ENCODE data around the gene CHRM4.

CHRM4 gene

DNA sequence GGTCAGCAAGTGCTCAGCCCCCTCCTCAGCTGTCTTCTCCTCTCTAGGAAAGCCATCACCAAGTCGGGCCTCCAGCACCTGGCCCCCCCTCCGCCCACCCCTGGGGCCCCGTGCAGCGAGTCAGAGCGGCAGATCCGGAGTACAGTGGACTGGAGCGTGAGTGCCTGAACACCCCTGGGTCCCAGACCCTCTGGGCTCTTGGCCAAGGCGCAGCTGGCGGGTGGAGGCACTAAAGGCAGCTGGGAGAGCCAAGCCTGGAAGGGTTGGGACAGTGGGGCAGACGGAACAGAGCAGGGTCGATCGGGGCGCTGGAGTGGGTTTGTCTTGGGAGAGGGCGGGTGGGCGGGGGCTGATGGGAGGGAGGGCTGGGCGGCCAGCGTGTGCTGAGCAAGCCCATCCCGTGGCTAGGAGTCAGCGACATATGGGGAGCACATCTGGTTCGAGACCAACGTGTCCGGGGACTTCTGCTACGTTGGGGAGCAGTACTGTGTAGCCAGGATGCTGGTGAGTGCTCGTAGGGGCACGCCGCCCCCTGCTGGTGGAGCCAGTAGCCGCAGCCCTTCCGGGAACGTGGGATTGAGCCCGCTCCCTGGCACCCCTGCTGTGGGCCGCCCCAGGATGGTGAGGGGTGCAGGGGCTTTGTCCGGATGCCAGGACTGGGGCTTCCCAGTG, 24.2 kb downstream of the CHRM4 start:
- DNase-seq: peak; percentile 17 to 46

DNA sequence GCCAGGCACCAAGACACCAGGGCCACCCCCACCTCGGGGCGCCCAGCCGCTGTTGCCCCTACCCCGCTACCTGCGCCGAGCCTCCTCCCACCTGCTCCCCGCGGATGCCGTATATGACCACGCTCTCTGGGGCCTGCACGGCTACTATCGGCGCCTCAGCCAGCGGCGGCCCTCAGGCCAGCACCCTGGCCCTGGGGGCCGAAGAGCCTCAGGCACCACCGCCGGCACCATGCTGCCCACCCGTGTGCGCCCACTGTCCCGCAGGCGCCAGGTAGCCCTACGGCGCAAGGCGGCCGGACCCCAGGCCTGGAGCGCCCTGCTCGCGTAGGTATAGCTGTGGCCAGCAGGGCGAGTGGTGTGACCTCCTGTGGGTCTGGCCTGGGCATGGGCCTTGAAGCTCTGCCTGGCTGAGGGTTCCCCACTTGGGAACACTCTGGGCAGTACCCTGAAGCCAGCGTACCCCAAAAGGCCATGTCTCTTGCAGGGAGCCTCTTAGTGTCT, 24.9 kb downstream of the CHRM4 start:
- DNase-seq: no peak

DNA sequence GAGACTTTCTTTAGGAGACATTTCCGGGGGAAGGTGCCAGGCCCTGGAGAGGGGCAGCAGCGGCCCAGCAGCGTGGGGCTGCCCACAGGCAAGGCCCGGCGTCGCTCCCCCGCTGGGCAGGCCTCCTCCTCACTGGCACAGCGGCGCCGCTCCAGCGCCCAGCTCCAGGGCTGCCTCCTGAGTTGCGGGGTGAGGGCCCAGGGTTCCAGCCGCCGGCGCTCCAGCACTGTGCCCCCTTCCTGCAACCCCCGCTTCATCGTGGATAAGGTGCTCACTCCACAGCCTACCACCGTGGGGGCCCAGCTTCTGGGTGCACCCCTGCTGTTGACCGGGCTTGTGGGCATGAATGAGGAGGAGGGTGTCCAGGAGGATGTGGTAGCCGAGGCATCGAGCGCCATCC, 25.3 kb downstream of the CHRM4 start:
- no peak for DNase-seq

DNA sequence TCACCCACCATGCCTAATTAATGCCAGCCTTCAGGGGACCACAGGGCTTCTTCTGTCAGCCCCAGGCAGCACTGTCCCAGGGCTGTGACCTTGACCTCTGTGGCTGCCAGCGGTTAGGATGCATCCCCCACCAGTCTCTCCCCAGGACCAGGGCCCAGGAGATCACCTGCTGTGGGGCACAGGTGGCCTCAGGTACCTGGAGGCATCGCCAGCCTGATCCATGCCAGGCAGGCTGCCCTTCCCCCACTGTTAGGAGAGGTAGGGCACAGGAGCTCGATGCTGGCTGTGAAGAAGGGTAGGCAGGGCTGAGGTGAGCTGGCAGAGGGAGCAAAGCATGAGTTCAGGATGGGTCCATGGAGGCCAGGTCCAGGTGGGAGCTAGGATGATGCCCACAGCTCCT, 26.8 kb downstream of the CHRM4 start:
- no peak for DNase-seq

DNA sequence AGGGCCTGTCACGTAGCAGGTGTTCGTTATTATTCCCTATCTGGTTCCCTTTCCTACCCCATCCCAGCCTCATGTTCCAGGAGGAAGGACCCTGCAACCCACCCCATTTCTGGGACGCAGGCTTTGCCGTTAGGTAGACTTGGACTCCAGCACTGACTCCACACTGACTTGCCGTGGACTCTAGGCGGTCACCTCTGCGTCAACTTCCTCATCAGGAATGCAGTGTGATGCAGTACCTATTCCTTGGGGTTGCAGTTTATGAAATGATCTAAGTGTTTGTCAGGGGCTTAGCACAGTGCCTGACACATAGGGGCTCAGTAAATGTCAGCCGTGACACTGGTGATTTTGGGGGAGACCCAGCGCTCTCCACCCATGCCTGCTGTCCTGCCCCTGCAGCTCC, 27.5 kb downstream of the CHRM4 start:
- no peak for DNase-seq

DNA sequence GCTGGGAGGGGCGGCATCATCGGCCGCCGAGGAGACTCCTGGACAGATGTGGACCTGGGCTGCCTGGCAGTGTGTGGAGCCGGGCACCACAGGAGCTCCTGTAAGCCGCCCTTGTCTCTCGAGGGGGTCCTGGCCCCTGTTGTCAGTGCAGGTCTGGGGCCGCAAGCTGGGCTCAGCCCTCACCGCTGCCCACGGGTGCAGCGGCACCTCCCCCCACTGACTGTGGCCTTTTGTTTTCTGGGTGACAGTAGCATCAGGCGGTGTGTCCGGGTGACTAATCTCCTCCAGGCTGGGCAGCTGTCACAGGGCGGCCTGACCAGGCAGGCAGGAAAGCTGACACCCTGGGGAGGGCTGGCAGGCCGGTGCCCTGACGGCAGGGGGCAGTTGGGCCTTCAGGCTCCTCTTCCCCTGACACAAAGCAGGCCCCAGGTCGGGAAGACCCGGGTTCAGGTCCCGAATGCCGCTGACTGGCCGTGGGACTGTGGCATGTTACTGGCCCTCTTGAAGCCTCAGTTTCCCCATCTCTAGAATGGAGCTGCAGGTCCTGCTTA, 28.0 kb downstream of the CHRM4 start:
- peak; percentile 71 to 78 for DNase-seq

DNA sequence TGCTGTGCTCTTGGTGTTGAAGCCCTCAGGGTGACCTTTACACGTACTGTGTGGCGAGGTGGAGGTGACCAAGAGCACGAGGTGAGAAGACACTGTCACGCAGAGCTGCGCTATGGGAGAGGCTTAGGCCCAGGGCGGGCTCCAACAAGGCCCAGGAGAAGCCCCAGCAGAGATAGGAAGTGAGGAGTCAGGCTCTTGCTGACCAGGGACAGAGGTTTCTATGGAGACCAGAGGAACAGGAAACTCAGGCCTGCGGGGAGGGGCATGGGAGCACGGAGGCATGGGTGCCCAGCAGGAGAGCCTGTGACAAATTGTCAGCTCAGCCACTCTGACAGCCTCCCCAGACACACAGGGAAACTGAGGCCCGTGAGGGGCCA, 28.6 kb downstream of the CHRM4 start:
- peak; percentile 40 to 70 for DNase-seq

DNA sequence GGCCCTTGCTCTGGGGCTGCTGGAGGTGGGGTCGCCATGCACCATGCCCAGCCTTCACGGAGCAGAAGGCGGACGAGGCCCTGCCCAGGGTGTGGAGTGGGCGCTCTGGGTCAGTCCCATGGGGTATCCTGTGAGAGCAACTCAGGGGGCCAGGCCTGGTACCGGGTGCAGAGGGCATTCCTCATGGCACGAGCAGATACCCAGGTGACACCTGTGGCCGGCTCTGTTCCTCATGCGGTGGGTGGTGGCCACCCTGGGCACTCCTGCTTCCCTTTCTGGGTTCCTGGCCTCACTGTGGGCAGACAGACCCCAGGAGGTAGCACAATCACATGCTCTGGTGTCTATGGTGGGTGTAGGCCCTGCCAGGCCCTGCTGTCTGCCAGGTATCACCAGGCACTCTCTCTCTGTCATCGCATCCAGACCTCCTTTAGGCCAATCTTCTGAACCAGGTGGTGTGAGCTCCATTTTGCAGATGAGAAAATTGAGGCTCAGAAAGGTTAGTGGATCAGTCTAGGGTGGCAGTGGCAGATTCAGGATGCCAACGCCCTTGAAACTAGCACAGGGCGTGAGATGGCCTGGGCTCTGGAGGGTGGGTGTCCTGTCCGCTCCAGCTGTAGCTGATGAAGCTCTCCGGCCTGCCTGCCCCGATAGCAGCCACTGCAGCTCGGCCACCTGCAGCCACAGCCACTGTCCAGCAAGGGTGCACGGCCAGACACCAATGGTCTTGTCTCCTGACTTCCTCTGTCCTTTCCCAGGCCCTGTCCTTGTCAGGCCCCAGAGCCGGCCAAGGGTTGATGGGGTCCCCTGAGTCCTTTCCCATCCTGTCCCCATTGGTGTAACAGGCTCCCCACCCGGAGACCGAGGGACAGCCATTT, 29.2 kb downstream of the CHRM4 start:
- no peak for DNase-seq

DNA sequence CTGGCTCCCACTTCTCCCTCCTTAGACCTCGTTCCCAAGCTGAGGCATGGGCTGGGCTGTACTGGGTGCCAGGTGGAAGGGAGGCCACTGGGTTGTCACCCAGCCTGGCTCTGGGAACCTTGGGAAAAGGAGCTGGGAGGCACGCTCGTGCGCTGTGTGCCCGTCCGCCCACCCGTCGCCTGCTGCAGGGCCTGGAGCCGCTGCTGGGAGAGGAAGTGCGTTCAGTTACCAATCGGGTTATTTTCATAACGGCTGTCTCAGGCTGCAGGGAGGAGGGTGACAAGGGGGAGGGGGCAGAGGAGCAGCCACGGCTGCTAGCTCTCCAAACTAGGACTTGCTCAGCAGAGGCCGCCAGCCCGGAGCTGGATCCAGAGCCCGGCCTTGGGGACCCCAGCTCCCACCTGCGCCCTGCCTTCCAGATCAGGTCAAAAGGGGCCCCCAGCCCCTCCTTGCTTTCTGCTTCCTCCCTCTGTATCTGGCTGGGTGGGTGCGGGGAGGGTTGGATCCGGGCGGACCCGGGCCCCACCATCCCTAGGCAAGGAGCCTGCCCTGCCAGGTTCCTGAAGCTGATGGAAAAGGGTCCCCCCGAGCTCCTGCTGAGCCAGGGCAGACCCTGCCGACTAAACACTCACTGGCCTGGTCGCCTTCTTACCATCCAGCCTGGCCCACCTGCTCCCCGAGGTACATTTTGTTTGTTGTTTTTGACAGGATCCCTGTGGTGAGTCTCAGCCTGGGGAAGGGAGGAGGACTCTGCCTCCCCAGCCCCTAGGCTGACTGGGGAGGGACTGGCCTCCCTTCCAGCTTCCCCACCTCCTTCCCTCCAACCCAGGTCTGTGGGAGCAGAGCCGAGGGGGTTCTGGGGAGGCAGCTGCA, 30.1 kb downstream of the CHRM4 start:
- DNase-seq: peak; percentile 74 to 85

DNA sequence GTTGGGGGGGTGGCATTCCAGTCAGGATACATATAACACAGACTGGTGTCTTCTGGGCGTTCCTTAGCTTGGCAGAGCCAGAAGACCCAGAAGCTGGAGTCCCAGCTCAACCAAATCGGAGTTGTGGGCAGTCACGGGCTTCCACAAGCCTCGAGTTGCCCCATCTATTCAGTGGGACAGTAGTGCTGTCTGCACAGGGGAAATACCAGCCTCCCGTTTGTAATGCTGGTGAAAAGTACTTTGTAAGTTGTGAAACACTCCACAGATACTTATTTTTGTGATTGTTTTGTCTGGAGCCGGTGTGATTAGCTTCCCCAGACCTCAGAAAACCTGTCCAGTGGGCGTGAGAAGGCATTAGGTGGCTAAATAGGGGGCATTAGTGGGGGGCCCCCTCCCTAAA, 30.7 kb downstream of the CHRM4 start:
- DNase-seq: no peak

DNA sequence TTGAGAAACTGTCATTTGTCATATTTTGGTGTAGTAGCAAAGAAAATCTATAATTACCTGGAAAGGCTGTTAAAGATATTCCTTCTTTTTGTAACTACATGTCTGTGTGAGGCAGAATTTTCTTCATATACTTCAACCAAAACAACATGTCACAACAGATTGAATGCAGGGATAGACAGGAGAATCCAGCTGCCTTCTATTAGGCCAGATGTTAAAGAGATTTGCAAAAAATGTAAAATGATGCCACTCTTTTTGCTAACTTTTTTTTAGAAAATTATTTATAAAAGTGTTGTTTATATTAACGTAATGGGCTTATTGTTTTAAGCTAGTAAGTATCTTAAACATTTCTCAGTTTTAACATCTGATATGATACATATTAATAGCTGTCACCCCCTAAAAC, 31.6 kb downstream of the CHRM4 start:
- DNase-seq: no peak

DNA sequence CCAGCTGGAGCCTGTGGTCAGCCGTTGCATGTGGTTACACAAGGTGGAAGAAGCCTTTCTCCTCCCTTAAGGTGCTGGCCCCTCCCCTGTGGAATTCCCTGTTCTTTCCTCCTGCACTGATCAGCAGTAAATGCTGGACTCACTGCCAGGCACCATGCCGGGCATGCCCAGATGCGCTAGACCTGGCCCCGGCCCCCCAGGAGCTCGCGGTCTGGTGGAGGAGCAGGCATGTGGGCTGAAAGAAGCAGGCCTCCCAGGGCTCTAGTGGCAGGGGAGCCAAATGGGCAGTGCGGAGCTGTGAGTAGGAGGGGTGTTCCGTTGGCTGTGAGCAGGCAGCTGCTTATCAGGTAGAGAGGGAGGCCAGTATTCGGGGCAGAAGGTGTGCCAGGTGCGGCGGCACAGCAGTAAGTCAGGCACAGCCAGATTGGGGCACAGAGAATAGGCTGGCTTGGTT, 34.1 kb downstream of the CHRM4 start:
- DNase-seq: no peak

DNA sequence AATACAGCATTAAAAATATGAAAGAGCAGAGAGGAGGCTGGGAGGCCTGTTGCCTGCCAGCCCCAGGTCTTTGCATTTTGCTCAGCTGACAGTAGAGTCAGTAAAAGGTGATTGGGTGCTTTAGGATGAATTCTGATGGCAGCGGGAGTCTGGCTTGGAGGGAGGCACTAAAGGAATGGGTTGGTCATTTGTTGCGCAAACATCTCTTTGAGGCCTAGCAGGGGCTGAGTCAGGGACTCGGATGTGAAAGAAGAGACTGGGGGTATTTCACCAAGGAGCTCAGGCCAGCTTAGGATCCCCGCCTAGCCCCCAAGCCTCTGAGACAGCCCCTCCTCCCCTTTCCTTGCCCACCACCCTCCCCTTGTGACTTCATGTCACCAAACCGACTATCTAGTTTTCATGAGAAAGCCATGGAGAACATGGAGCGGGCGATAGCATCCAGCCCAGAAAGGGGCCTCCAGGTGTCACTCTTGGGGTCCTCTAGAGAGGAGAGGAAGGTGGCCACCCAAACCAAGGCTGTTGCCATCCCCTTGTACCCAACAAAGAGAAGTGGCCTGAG, 34.6 kb downstream of the CHRM4 start:
- no peak for DNase-seq

DNA sequence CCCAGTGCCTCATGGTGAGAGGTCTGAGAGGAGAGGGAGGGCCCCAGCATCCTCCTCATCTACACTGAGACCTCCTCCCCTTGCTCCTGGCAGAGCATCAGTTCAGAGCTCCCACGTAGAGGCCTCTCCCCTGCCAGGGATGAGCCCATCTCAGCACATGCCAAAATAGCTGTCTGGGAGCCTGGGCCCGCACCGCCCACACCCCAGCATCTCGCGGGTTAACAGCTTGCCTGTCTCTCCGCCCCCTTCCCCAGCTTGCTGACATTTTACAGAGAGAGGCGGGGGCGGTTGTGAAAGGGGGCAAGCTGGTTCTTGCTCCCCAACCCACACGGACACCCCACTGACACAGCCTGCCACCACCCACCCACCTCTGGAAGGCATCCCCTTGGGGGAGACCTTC, 37.9 kb downstream of the CHRM4 start:
- no peak for DNase-seq

DNA sequence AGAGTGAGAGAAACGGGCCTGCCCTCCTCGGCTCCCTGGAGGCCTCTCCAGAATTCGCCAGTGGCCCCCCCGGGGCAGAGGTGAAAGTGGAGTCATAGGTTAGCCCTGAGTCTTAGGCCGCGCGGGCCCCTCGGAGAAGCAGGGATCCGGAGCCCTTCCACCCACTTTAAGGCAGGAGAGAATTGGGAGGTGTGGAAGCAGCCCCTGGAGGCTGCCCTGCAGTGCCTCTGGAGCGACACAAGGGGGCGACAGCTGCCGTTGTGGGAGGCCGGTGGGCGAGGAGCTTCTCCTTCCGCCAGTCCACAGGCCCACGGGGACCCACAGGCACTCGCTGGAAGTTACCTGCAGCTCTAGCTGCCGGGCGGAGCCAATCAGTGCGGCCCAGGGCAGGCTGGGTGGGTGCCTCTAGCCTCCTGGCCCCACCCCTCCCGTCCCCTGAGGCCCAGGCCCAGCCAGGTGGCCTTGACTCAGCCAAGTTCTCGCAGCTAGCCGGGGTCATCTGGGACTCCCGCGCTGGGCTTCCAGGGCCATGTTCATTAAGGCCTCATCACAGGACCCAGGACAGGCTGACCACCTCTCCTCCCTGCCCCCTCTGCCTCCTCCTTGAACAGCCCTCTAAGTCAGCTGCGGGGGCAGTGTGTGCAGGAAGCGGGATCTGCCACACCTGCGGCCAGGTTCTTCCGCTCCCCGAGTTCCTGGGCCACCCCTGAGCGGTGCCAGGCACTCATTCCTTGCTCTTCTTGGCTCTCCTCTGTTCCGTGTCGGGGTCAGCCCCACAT, 39.3 kb downstream of the CHRM4 start:
- DNase-seq: peak; percentile 13 to 62

DNA sequence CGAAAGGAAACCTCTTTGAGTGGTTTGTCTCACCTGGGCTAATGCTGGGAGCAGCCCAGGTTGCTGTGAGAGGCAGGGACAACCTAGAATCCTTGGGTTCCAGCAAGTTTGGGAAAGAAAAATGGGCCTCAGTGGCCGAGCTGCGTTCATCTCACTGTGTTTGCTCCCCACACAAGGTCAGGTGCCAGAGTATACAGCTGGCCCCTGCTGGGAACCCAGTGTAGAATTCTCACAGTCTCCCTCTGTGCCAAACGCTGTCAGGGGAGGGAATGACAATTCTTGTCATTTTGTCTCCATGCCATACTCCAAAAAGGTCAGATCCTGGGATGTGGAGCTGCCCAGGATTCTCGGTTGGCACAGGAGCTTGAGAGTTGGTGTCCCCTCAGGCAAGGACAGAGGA, 40.0 kb downstream of the CHRM4 start:
- DNase-seq: no peak

DNA sequence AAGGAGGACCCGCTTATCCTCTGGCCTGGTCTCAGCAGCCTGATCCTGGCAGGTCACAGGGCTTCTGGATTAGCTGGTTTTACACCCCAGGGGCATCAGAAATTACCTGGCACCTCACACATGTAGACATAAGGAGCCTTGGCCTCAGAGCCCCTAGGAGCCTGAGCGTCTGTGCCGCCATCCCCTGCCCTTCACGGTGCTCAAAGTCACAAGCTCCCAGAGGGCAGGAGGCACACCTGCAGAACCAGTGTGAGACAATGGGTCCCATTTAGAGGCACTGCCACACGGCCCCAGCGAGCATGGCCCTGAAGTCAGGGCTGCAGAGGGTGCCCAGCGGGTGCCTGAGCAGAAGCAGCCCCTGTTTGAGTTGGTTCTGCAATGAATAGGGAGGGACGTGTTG, 40.4 kb downstream of the CHRM4 start:
- DNase-seq: no peak

DNA sequence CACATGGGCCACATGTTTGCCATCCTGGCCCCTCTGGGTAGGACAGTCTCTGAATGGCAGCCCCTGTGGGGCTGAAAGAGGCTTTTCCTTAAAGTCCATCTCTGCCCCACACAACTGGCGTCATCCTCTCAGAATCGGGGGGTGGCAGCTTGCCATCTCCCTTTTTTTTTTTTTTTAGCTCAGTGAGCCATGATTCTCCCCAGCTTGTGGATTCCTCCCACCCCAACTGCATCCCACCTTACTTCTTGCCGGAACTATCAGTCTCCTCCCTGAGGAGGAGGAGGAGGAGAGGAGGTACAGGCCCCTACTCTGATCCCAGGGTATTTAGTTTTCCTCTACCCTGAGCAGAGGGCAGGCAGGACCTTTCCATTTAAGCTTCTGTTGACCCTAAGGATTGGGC, 40.9 kb downstream of the CHRM4 start:
- DNase-seq: no peak

DNA sequence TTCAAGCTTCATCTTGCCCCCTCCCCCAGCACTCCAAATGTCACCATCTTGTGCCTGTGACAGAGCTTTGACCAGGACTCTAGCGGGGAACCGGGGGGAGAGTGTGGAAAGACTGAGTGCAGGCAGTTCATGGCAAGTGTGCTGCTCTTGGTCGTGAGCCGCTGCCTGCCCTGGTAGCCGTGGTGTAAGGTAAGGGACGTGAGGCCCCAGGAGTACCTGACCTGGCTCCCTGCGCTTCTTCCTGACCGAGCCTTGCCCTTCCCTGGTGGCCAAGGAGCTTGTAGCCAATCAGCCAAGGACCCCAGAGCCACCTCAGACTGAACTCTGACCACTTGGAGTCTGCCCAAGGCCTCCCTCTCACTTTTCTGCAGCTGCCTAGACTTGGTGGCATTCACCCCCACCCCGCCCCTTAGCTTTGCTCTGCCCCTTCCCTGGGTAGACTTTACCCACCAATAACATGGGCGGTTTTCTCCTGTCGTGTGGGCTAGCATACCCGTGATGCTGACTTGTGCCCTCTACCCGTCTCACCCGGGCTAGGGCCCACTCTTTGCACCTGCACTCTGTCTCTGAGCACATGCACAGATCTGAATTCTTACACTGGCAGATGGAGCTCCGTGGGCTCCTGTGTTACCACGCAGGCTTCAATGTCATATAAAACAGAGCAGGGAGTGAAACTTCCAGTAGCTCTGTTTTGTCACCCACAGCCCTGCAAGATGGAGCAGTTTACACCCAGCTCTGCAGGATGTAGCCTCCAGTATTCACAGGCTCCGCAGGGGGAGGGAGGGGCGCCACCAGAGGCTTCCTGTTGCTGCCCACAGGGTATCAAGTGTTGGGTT, 42.8 kb downstream of the CHRM4 start:
- no peak for DNase-seq

DNA sequence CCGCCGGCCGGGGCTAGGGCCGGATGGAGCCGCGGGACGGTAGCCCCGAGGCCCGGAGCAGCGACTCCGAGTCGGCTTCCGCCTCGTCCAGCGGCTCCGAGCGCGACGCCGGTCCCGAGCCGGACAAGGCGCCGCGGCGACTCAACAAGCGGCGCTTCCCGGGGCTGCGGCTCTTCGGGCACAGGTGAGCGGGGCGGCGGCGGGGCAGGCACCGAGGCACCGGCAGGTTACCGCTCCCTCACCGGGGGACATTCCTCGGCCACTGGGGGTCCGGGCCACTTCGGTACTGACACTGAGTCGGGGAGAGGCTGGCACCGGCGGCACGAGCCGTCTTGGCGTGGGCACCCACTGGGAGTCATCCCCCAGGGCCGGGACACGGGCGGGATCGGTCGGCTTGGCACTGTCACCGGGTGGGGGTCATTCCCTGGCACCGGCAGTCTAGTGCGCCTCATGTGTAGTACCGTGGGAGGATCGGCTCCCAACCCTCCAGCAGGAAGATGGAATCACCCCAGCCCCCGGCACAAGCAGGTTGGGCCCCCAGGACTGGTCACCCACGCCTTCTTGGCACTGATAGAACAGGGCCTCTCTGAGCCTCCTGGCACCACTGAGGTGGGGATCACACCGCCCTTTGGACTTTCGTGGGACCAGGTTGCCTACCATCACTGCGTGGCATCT, 43.8 kb downstream of the CHRM4 start:
- no peak for DNase-seq
